HG03520 (cell line): Measurements from ENCODE around the gene DTL.

Experiments
- ATAC-seq: cut with Tn5 transposase; IDR thresholded peaks from one replicate; pipeline ENCODE4 v1.9.1; 2021; ENCODE audit warnings: mild to moderate bottlenecking, moderate library complexity; ENCODE audit not compliant: unreplicated experiment

DTL gene

DNA sequence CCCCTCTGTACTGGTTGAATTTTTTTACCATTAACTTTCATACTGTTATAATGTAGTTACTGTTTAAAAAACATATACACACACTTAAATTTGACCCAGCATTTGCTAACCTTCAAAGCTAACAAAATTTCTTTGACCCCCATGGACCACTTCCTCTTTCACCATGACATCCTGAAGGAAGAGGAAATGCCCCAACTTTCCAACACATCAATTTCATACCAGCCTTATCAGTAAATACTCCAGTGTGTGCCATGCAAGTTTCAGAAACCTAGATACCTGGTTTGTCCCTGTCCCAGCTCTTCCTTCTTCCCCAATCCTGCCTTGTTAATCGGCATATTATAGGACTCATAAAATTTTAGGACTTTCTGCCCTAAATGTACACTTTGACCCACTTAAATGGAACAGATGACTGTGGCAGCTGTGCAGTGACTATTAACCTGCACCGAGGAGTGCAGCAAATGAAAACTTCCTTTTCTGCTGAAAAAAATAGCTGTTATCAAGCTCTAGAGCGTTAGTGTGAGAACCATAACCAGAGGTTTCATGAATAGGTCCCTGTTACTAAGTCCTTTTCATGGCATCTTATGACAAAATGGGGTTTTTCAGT lies 54.1 kb downstream of the DTL start:
- no peak for ATAC-seq

DNA sequence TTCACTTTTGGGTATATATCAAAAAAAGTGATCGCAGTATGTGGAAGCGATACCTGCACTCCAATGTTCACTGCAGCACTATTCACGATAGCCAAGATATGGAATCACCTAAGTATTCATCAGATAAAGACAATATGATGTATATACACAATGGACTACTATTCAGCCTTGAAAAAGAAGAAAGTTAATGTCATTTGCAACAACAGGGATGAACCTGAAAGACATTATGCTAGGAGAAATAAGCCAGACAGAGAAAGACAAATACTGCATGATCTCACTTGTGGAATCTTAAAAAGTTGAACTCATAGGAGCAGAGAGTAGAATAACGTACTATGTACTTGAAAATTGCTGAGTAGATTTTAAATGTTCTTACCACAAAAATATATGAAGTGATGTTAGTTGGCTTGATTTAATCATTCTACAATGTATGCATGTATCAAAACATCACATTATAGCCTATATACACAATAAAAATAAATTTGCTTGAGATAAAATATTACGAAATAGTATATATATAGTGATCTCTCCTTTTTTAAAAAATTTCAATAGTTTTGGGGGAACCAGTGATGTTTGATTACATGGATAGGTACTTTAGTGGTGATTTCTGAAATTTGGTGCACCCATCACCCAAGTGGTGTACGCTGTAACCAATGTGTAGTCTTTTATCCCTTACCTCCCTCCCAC lies 56.0 kb downstream of the DTL start:
- ATAC-seq, result no peak

DNA sequence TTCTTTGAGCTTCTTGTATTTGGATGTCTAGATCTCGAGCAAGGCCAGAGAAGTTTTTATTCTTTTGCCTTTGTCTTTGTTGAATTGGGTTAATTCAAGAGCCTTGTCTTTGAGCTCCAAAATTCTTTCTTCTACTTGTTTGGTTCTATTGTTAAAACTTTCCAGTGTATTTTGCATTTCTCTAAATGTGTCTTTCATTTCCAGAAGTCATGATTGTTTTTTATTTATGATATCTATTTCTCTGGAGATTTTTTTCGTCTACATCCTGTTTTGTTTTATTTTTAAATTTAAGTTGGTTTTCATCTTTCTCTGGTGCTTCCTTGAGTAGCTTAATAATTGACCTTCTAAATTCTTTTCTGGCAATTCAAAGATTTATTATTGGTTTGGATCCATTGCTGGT lies 61.8 kb downstream of the DTL start:
- ATAC-seq, result no peak

- no peak for ATAC-seq
These were observed 62.8 kb downstream of the DTL start for GRCh38 chr1:212098310-212098709.

- ATAC-seq, result no peak
These were observed 63.2 kb downstream of the DTL start for GRCh38 chr1:212098771-212099170.

DNA sequence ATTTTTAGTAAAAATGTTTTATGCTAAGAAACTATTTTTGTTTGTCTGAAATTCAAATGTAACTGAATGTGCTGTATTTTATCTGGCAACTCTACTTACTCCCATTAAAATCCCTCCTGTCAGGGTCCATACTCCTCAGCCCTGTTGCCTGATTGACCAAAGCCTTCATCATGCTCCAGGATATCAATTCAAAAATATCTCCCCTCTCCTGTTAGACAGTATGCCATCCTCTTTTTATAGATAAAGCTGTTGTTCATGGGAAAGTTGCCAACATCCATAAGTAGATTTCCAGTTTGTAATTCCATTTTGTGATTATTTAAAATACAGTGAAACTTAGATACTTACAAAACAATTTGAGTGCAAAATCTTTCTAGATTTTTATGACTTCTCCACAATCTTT lies 65.7 kb downstream of the DTL start:
- ATAC-seq, result no peak

DNA sequence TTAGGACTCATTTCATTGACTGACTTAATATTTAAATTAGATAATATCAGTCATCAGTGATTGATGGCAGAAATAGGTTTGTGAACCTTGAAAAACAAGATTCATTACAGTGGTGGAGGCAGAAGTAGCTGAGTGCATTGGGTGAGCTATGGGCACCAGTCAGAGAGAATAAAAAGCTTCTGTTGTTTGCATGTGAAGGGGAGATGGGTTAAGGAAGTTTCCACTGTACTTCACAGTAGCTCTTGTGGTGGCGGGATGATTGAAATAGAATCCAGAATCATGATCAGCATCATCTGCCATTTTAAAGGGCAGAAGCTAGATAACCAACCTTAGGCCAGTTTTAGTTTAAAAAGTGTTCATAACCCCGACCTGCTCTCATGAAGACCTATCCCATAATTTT lies 66.2 kb downstream of the DTL start:
- ATAC-seq, result no peak

DNA sequence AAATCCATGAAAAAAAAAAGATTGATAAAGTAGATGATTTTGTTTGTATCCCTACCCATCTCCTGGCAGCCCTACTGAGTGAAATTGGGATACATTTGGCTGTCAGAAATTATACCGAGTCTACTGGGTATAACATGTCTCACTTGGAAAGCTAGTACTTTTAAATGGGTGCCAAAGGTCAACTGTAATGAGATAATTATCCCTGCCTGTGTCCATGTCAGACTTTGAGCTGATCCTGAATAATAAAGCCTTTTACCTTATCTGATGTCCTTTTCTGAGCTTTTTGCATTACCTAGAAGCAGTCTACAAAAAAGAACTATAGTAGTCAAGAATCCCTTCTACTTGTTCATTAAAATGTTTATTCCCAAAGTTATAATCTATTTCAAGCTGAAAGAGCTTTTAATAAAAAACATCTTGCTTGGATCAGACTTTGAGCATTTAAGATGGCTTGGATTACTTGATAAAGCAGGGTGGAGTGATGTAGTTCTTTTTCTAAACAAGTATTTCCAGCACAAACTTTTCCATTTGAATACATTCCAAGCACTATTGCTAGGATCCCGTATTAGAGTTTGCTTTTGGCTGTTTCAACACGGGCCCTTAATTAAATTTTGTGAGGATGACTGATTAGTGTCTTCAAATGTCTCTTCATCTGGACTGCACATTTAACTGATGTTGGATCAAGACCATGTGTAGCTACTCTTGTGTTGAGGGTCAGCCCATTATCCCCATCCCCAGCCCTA lies 69.2 kb downstream of the DTL start:
- ATAC-seq, result no peak

DNA sequence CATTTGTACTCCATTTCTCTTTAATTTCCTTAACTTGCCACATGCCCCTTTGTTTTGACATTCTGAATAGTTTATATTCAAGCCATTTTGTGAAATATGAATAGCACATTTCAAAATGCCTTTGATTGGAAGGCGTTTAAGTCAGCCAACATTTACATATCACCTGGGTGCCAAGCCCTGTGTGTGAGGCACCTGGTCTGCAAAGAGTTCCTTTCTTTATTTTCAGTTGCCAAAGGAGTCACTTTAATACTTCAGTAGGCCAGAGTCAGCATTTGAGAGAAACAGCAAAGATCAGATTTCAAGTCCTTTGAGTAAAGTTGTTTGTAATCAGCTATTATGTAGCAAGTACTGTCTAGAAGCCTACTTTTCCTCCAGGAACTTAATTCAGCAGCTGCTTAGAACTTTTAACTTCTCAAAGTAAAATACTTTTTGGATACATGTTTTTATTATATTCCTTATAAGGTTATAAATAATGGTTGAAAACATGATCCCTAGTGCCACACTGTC lies 70.8 kb downstream of the DTL start:
- no peak for ATAC-seq

DNA sequence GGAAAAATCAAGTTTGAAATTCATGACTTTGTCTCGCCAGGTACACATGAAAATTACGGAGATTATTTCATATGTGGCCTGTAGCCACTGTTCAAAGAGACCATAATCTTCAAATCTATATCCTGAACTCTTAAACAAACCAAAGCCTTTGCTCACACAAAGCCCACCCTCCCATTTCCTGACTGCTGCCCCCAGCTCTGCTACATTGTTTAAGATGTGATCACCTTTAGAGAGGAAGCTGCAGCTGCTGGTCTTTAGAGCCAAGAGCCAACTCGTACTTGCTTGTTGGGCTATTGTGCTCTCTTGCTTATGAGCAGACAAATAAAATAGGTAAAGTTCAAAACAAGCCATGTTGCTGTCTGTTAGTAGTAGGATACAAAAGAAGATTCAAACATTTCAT lies 71.9 kb downstream of the DTL start:
- ATAC-seq, result no peak

DNA sequence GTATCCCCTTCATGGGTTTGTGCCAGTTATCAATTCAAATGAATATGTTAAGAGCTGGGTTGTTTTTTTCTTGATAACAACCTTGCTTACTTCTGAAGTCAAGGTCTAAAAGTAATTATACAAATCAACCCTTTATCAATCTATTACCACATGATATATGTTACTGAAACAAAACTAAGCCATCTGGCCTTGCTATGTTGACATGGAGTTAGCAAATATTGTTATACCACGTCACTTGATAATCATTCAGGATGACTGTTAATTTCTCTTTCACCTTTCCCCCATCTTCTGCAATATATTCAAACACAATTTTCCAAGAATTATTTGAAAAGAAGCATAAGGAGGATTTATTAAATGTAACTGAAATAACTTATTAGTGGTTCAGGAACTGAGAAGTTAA lies 72.6 kb downstream of the DTL start:
- ATAC-seq, result no peak

DNA sequence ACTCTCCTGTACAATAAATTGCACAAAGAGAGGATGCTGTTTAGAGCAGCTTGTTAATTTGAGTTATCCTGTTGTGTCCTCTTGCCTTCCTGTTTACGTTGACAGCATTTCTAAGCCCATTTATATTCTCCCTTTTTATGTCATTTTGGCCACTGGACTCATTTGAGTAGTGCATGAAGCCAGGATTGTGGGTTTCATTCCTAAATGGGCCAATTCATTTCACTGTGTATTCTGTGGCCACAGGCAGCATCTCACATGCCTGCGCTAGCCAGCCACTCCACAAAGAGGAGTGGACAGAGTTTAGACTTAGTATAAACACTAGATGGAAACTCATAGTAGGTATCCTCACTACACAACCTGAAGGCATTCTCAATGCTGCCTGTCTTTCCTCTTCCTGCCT lies 73.4 kb downstream of the DTL start:
- ATAC-seq, result no peak

GRCh38 chr1:212109728-212110127 lies 74.2 kb downstream of the DTL start:
- ATAC-seq, result no peak

DNA sequence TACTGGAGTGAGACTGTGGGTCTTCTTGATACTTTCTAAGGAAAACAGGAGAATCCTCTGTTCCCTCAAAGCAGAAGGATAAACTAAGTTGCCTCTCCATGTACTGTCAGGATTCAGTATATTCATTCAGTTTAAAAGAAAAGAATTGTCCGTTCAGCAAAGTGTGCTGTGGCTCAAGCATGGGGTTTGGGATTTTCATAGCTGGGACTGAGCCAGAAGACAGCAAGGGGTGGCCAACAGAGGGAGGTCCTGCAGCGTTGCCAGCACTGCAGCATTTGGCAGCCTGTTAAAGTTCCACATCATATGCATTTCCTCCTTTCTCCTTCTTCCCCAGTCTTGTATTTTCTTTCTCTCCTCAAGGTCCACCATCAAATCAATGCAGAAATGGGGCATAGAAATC lies 75.1 kb downstream of the DTL start:
- ATAC-seq, result no peak

GRCh38 chr1:212111536-212111935 lies 76.0 kb downstream of the DTL start:
- no peak for ATAC-seq

GRCh38 chr1:212113706-212114105 lies 78.2 kb downstream of the DTL start:
- no peak for ATAC-seq

- no peak for ATAC-seq
These were observed 82.8 kb downstream of the DTL start for GRCh38 chr1:212118167-212118871.

DNA sequence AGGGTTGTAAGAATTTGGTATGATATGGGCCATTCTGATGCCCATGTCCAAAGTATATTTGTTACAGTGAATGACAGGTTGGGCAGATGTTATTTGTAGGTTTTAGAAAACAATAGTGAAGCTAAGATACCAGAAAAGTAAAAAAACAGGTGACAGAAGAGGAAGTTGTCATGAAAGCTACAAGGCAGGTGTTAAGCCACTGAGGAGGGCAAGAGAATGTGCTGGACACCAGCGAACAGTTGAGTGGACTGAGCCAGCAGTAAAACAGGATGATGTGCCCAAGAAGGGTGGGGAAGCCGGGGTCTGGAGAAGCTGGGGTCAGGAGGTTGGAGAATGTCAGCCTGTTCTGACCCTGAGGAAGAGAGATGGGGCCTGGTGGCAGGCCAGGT lies 83.3 kb downstream of the DTL start:
- ATAC-seq, result no peak

DNA sequence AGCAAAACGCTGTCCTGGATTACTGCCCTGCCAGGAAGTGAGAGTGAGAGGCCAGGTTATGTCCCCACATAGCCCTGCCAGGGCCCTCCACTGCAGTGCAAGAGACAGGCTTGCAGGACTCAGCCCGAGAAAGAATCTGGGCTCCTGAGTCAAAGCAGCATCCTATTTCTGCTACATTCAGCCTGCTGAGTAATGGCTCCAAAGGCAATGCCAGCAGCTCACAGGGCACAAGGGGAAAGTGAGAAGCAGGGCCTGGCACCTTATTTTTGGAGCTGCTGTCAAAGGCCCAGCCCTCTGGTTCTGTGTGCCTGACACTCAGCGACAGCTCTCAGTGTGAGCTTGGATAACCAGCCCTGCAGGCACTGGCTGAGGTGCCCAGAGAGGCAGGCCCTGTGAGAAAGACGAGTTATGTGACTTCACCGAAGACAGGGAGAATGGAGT lies 83.9 kb downstream of the DTL start:
- no peak for ATAC-seq

DNA sequence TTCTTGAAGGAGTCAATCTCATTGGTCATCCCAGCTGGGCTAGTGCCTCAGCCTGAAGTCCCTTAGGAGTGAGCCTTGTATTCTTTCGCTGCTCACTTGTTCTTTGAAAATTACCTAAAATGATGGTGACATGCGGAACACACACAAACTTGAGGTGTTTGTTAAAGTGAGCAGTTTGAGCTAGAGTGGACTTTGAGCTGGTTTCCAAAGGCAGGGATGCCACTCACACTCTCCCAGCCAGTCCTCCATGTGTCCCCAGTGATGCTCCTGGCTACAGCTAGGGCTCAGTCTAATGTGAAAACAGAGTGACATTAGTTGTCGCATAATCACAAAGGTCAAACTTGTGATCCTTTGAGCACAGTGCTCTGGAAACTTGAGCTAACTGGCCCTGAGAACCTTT lies 84.3 kb downstream of the DTL start:
- ATAC-seq, result no peak

GRCh38 chr1:212121779-212122178 lies 86.2 kb downstream of the DTL start:
- no peak for ATAC-seq
